Upper lobe of left lung (tissue), 6 donors: ENCODE data around the gene TASP1. TPM values are rescaled to one million over a fixed set of nuclear protein-coding genes. Genes with fewer than 3 reads are reported as not detected.

ENCODE experiments used
- ATAC-seq, 2 donors: fragments of 200-7000 bp; cut with Tn5 transposase; one replicate each; pipeline ENCODE4 v1.9.1; 2022; ENCODE audit warnings: mild to moderate bottlenecking in 2 of 2, moderate library complexity in 2 of 2; ENCODE audit not compliant: low FRiP score in 2 of 2
- DNase-seq, 2 donors: peaks; one replicate each; pipeline ENCODE4 v3.0.0-alpha.2; 2019 to 2020
- H3K27ac ChIP-seq, 4 donors: fragments of 200-600 bp; sonication (generic); one replicate each; pipeline ENCODE4 v1.5.1; 2016 to 2019
- H3K27me3 ChIP-seq, 4 donors: fragments of 200-600 bp; sonication (generic); one replicate each; pipeline ENCODE4 v1.5.1; 2017 to 2019
- H3K36me3 ChIP-seq, 4 donors: fragments of 200-600 bp; sonication (generic); one replicate each; pipeline ENCODE4 v1.5.1; 2016 to 2019
- H3K4me1 ChIP-seq, 4 donors: fragments of 200-600 bp; sonication (generic); one replicate each; pipeline ENCODE4 v1.5.1; 2018 to 2019
- H3K4me3 ChIP-seq, 4 donors: fragments of 200-600 bp; sonication (generic); one replicate each; pipeline ENCODE4 v1.5.1; 2017 to 2019; ENCODE audit warnings: mild to moderate bottlenecking in 2 of 4, moderate library complexity in 1 of 4
- H3K9me3 ChIP-seq, 4 donors: fragments of 200-600 bp; sonication (generic); one replicate each; pipeline ENCODE4 v1.5.1; 2018 to 2019
- EP300 ChIP-seq, 4 donors: sonication (generic); formaldehyde crosslinking; IDR thresholded peaks; one replicate each; pipeline ENCODE4 v1.5.1; 2017; ENCODE audit warnings: antibody characterized with exemption in 4 of 4, control low read depth in 2 of 4
- POLR2A ChIP-seq, 4 donors: fragments of 450-650 bp; IDR thresholded peaks; one replicate each; pipeline ENCODE4 v1.5.1; 2016 to 2017; ENCODE audit warnings: antibody characterized with exemption in 4 of 4, mild to moderate bottlenecking in 2 of 4
- POLR2AphosphoS5 ChIP-seq, 2 donors: sonication (generic); formaldehyde crosslinking; IDR thresholded peaks; one replicate each; pipeline ENCODE4 v1.5.1; 2017; ENCODE audit warnings: antibody characterized with exemption in 2 of 2
- WGBS, 2 donors: methylation state at CpG; one replicate each; pipeline ENCODE4 v1.1.5; 2017 to 2018; 5-methylcytosine and 5-hydroxymethylcytosine counted together
- total RNA-seq, 6 donors: library from RNA; depleted of rRNA in 4 of 6; stranded (reverse); fragments of >200 nt in 4 of 6; gene quantifications; one replicate each; pipeline versions ENCODE4 v1.1.0 to v1.2.1, GENCODE V29; 2016 to 2021
- TF ChIP-seq, protein P1 (sequence below), 6 experiments: fragments of 450-650 bp in 4 of 6; fragments of 200-600 bp in 2 of 6; sonication (generic) in 2 of 6; IDR thresholded peaks; one replicate each; pipeline ENCODE4 v1.5.1; 2016 to 2019; ENCODE audit warnings: antibody characterized with exemption in 6 of 6
- donor health status: DM: no; HTN: no; CAD: no; lungs with moderate emphysema.
- donor health status: DM: no; HTN: yes; CAD: no; lungs with severe emphysema.

The TASP1 gene
- total RNA-seq, 6 donors from 2014 or later = 12.4 to 21.1 (median 14.0) TPM

DNA sequence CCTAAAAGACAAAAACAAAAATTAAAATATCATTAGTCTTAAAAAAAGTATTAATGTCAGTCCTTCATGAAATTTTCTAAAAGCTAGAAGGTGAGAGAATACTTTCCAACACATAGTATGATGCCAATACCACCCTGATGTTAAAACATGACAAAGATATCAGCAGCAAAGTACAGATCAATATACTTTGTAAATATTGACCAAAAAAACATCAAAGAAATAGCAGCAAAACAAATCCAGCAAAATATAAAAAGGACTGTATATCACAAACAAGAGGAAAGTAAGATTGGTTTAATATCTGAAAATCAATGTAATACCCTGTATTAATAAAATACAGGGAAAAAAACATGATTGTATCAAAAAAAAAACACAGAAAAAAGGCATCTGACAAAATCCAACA lies 51.4 kb downstream of the TASP1 start:
- Histone ChIP-seq H3K9me3 (peaks cover 0 to 4% (median 0%) of the 10 kb centered on the region in 4 donors), H3K27me3 (no peaks in the 10 kb centered on the region), H3K27ac (no peak overlapping the region), H3K4me3 (no peak overlapping the region), H3K4me1 (no peaks in the 10 kb centered on the region), H3K36me3 (peaks cover 0 to 6% (median 2%) of the 10 kb centered on the region in 4 donors)
- ATAC-seq (no peak), DNase-seq (no peak)
- TF ChIP-seq POLR2AphosphoS5 (IDR thresholded peaks at IDR 0.05) = no peak
- no peak for TF ChIP-seq POLR2A (IDR thresholded peaks at IDR 0.05)
- no peak for TF ChIP-seq EP300 (IDR thresholded peaks at IDR 0.05)
- TF ChIP-seq, protein P1, sequence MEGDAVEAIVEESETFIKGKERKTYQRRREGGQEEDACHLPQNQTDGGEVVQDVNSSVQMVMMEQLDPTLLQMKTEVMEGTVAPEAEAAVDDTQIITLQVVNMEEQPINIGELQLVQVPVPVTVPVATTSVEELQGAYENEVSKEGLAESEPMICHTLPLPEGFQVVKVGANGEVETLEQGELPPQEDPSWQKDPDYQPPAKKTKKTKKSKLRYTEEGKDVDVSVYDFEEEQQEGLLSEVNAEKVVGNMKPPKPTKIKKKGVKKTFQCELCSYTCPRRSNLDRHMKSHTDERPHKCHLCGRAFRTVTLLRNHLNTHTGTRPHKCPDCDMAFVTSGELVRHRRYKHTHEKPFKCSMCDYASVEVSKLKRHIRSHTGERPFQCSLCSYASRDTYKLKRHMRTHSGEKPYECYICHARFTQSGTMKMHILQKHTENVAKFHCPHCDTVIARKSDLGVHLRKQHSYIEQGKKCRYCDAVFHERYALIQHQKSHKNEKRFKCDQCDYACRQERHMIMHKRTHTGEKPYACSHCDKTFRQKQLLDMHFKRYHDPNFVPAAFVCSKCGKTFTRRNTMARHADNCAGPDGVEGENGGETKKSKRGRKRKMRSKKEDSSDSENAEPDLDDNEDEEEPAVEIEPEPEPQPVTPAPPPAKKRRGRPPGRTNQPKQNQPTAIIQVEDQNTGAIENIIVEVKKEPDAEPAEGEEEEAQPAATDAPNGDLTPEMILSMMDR (IDR thresholded peaks at IDR 0.05) = no peak

DNA sequence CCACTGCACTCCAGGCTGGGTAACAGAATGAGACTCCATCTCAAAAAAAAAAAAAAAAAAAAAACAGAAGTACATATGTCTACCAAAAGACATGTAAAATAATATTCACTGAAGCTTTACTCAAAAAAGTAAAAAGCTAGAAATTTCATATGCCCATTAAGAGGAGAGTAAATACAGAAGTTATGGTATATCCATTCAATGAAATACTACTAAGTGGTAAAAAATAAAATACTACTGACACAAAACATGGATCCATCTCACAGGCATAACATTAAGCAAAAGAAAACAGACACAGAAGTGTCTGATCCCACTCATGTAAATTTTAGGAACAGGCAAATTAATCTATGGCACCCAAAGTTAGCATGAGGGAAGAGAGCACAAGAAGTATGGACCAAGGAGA lies 52.6 kb downstream of the TASP1 start:
- peaks cover 0 to 4% (median 0%) of the 10 kb centered on the region in 4 donors for H3K9me3 ChIP-seq
- H3K4me1 ChIP-seq = no peaks in the 10 kb centered on the region
- no peak for TF ChIP-seq POLR2AphosphoS5 (IDR thresholded peaks at IDR 0.05)
- TF ChIP-seq, protein P1 (IDR thresholded peaks at IDR 0.05) = no peak
- TF ChIP-seq EP300 (IDR thresholded peaks at IDR 0.05) = no peak
- no peak for TF ChIP-seq POLR2A (IDR thresholded peaks at IDR 0.05)
- no peaks in the 10 kb centered on the region for H3K27me3 ChIP-seq
- ATAC-seq (no peak), DNase-seq (no peak)
- no peak overlapping the region for H3K4me3 ChIP-seq
- peaks cover 0 to 6% (median 2%) of the 10 kb centered on the region in 4 donors for H3K36me3 ChIP-seq
- no peak overlapping the region for H3K27ac ChIP-seq

DNA sequence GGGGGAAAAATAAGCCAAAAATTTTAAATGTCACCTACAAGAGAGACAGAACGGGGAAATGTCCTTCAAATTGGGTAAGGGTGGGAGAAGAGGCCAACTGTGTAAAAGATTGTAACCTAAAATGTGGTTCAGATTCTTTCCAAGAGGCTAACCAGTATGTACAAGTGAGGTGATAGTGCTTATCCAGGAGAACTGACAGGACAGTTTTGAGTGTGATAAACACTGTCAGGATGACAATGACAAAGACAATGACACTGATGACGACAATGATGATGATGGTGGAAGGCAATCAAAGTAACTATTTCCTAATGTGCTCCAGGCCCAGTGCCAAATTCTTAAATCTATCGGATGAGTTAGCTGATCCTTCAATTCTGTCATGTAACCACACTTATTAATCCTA lies 57.3 kb downstream of the TASP1 start:
- ATAC-seq = no peak

DNA sequence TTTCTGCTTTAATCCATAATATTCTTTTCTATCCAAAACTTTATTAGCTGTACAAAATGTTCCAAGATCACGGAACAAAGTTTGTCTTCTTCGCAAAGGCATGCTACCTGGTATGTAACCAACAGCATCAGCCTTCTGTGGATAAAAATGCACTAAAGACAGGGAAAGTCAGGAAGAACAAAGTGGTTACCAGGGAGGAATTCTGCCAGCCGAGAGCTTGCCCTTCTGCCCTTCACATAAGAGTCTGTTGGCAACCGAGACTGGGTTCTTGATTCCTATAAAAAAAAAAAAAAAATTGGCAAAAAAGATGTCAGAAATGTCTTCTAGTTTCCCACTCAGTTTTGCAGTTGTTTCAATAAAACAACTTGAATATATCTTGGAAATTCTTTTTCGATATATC lies 58.0 kb downstream of the TASP1 start:
- Histone ChIP-seq H3K4me3 (no peak overlapping the region), H3K27me3 (no peaks in the 10 kb centered on the region), H3K9me3 (no peaks in the 10 kb centered on the region), H3K4me1 (no peaks in the 10 kb centered on the region), H3K36me3 (peaks cover 0 to 15% (median 7%) of the 10 kb centered on the region in 4 donors), H3K27ac (no peak overlapping the region)
- TF ChIP-seq, protein P1 (IDR thresholded peaks at IDR 0.05) = no peak
- TF ChIP-seq EP300 (IDR thresholded peaks at IDR 0.05) (no peak), POLR2A (IDR thresholded peaks at IDR 0.05) (no peak), POLR2AphosphoS5 (IDR thresholded peaks at IDR 0.05) (no peak)
- WGBS, 2 donors = 92% methylated on average over 5 of the region's 5 CpGs
- no peak for DNase-seq
- ATAC-seq = no peak

More for the DNA sequence above, 57.3 kb downstream of the TASP1 start:
- TF ChIP-seq, protein P1 (IDR thresholded peaks at IDR 0.05) = no peak
- TF ChIP-seq POLR2A (IDR thresholded peaks at IDR 0.05) (no peak), EP300 (IDR thresholded peaks at IDR 0.05) (no peak), POLR2AphosphoS5 (IDR thresholded peaks at IDR 0.05) (no peak)
- Histone ChIP-seq H3K4me1 (no peaks in the 10 kb centered on the region), H3K27ac (no peak overlapping the region), H3K36me3 (peaks cover 0 to 19% (median 7%) of the 10 kb centered on the region in 4 donors), H3K4me3 (no peak overlapping the region), H3K27me3 (no peaks in the 10 kb centered on the region), H3K9me3 (peaks cover 0 to 3% (median 0%) of the 10 kb centered on the region in 4 donors)
- DNase-seq = no peak
- WGBS, 2 donors = 65 to 77% methylated on average over 3 of the region's 3 CpGs

DNA sequence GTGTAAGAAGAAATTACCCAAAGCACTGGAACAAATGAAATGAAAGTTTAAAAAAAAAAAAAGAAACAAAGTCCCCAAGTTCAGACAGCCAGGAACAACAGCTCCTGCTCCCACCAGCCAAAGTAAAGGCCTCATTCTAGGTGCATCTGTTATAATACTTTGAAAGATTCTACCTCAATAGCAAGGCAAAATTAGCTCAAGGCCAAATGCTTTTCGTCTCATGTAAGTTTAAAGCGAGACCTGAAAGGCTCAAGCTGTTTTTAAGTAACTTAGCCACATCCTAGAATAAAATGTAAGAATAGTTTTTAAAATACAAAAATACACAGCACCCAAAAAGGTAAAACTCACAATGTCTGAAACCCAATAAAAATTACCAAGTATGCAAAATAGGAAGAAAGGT lies 64.7 kb downstream of the TASP1 start:
- Histone ChIP-seq H3K27me3 (no peaks in the 10 kb centered on the region), H3K9me3 (no peaks in the 10 kb centered on the region), H3K27ac (no peak overlapping the region), H3K4me1 (no peaks in the 10 kb centered on the region), H3K4me3 (no peak overlapping the region), H3K36me3 (peaks cover 0 to 5% (median under 1%) of the 10 kb centered on the region in 4 donors)
- no peak for TF ChIP-seq POLR2A (IDR thresholded peaks at IDR 0.05)
- TF ChIP-seq EP300 (IDR thresholded peaks at IDR 0.05) = no peak
- TF ChIP-seq, protein P1 (IDR thresholded peaks at IDR 0.05) = no peak
- TF ChIP-seq POLR2AphosphoS5 (IDR thresholded peaks at IDR 0.05) = no peak
- WGBS, 2 donors = 91 to 94% methylated on average over 2 of the region's 2 CpGs
- DNase-seq (no peak), ATAC-seq (no peak)
